ENCODE data around the gene GART. TPM values are rescaled to one million over a fixed set of nuclear protein-coding genes. Genes with fewer than 3 reads are reported as not detected.

GART gene
- total and polyA plus RNA-seq, 4 donors, result 13.6 to 60.6 (median 41.3) TPM

Other genes starting within 250 kb of the GART start
- 10 to 100 TPM; 45.6 to 59.3 TPM for gene IFNAR1, start 217.1 kb downstream of the GART start, total RNA-seq
- gene IFNAR1, start 217.1 kb downstream of the GART start, polyA plus RNA-seq, result 10 to 100 TPM; 13.9 to 21.2 TPM
- 10 to 100 TPM; 56.2 to 81.1 TPM for gene IFNGR2, start 138.7 kb downstream of the GART start, total RNA-seq
- gene IFNGR2, start 138.7 kb downstream of the GART start, polyA plus RNA-seq, result 10 to 100 TPM; 54.1 to 69.1 TPM
- gene TMEM50B, start 62.1 kb downstream of the GART start, total RNA-seq, result 10 to 100 TPM; 37.8 to 45.2 TPM
- 100 to 1,000 TPM in 1 of 2 donors, 10 to 100 TPM in 1; 30.3 to 128 TPM for gene TMEM50B, start 62.1 kb downstream of the GART start, polyA plus RNA-seq
- gene DNAJC28, start 50.4 kb downstream of the GART start, total RNA-seq, result 1 to 10 TPM; 1.2 to 2.7 TPM
- gene DNAJC28, start 50.4 kb downstream of the GART start, polyA plus RNA-seq, result 1 to 10 TPM in 1 of 2 donors, under 1 TPM in 1; 0.56 to 3.0 TPM
- gene SON, start 921 bp upstream of the GART start, total RNA-seq, result 100 to 1,000 TPM; 322 to 350 TPM
- gene SON, start 921 bp upstream of the GART start, polyA plus RNA-seq, result 100 to 1,000 TPM in 1 of 2 donors, 10 to 100 TPM in 1; 57.8 to 285 TPM
- 10 to 100 TPM in 1 of 2 donors, 1 to 10 TPM in 1; 8.5 to 10.9 TPM for gene DONSON, start 46.6 kb upstream of the GART start, total RNA-seq
- 10 to 100 TPM in 1 of 2 donors, 1 to 10 TPM in 1; 2.5 to 12.4 TPM for gene DONSON, start 46.6 kb upstream of the GART start, polyA plus RNA-seq
- gene CRYZL1, start 99.6 kb upstream of the GART start, total RNA-seq, result 10 to 100 TPM; 49.4 to 65.2 TPM
- 10 to 100 TPM; 57.7 to 65.2 TPM for gene CRYZL1, start 99.6 kb upstream of the GART start, polyA plus RNA-seq
- 100 to 1,000 TPM in 1 of 2 donors, 10 to 100 TPM in 1; 52.7 to 103 TPM for gene ITSN1, start 100.4 kb upstream of the GART start, total RNA-seq
- gene ITSN1, start 100.4 kb upstream of the GART start, polyA plus RNA-seq, result 10 to 100 TPM; 20.8 to 21.5 TPM

All from aorta (tissue), 4 donors.